ENCODE results near the gene NXN. TPM values are rescaled to one million over a fixed set of nuclear protein-coding genes. Genes with fewer than 3 reads are reported as not detected.

NXN gene
- total RNA-seq, 1 experiment from 2014 or later = not detected

- no peaks in the 10 kb centered on the region for H3K9me2 ChIP-seq (replicated peaks; ENCODE audit: insufficient read depth, low read length)
- no peak overlapping the region for H2AFZ ChIP-seq (ENCODE audit: low read length)
- H4K20me1 ChIP-seq (ENCODE audit: insufficient read depth, low read depth, low read length) = no peaks in the 10 kb centered on the region
- no peaks in the 10 kb centered on the region for H3K9me3 ChIP-seq (ENCODE audit: low read length)
- no peak overlapping the region for H3K4me3 ChIP-seq (ENCODE audit: low read length)
- no peak overlapping the region for H3K4me2 ChIP-seq (ENCODE audit: low read depth, low read length, poor library complexity, severe bottlenecking)
- no peak for DNase-seq
- no peaks in the 10 kb centered on the region for H3K36me3 ChIP-seq (ENCODE audit: insufficient read depth, low read length)
- H3K27ac ChIP-seq (ENCODE audit: low read length) = no peak overlapping the region
- H3K27me3 ChIP-seq (ENCODE audit: low read length) = no peaks in the 10 kb centered on the region
- no peak overlapping the region for H3K9ac ChIP-seq (ENCODE audit: low read length)
- H3K79me2 ChIP-seq (ENCODE audit: low read length) = no peaks in the 10 kb centered on the region
- H3K4me1 ChIP-seq (ENCODE audit: low read length) = no peaks in the 10 kb centered on the region
These were observed 154.4 kb downstream of the NXN start for GRCh38 chr17:825216-825615.

GRCh38 chr17:824378-824777, 155.2 kb downstream of the NXN start:
- no peak overlapping the region for H3K9ac ChIP-seq (ENCODE audit: low read length)
- DNase-seq = no peak
- H3K4me3 ChIP-seq (ENCODE audit: low read length) = no peak overlapping the region
- H3K9me3 ChIP-seq (ENCODE audit: low read length) = no peaks in the 10 kb centered on the region
- H3K79me2 ChIP-seq (ENCODE audit: low read length) = no peaks in the 10 kb centered on the region
- no peaks in the 10 kb centered on the region for H3K4me1 ChIP-seq (ENCODE audit: low read length)
- H3K4me2 ChIP-seq (ENCODE audit: low read depth, low read length, poor library complexity, severe bottlenecking) = no peak overlapping the region
- H3K36me3 ChIP-seq (ENCODE audit: insufficient read depth, low read length) = no peaks in the 10 kb centered on the region
- no peaks in the 10 kb centered on the region for H3K27me3 ChIP-seq (ENCODE audit: low read length)
- no peak overlapping the region for H3K27ac ChIP-seq (ENCODE audit: low read length)
- no peaks in the 10 kb centered on the region for H4K20me1 ChIP-seq (ENCODE audit: insufficient read depth, low read depth, low read length)
- H3K9me2 ChIP-seq (replicated peaks; ENCODE audit: insufficient read depth, low read length) = no peaks in the 10 kb centered on the region
- no peak overlapping the region for H2AFZ ChIP-seq (ENCODE audit: low read length)

- Histone ChIP-seq H3K4me3 (ENCODE audit: low read length) (no peak overlapping the region), H2AFZ (ENCODE audit: low read length) (no peak overlapping the region), H3K36me3 (ENCODE audit: insufficient read depth, low read length) (no peaks in the 10 kb centered on the region), H3K9ac (ENCODE audit: low read length) (no peak overlapping the region), H4K20me1 (ENCODE audit: insufficient read depth, low read depth, low read length) (no peaks in the 10 kb centered on the region), H3K79me2 (ENCODE audit: low read length) (no peaks in the 10 kb centered on the region), H3K4me2 (ENCODE audit: low read depth, low read length, poor library complexity, severe bottlenecking) (no peak overlapping the region), H3K27ac (ENCODE audit: low read length) (no peak overlapping the region), H3K27me3 (ENCODE audit: low read length) (no peaks in the 10 kb centered on the region), H3K9me3 (ENCODE audit: low read length) (no peaks in the 10 kb centered on the region), H3K4me1 (ENCODE audit: low read length) (no peaks in the 10 kb centered on the region), H3K9me2 (replicated peaks; ENCODE audit: insufficient read depth, low read length) (no peaks in the 10 kb centered on the region)
- no peak for DNase-seq
These were observed 156.1 kb downstream of the NXN start for GRCh38 chr17:823501-823902.

GRCh38 chr17:819251-819650, 160.3 kb downstream of the NXN start:
- H3K27ac ChIP-seq (ENCODE audit: low read length) = no peak overlapping the region
- DNase-seq = no peak

GRCh38 chr17:814371-814770, 165.2 kb downstream of the NXN start:
- DNase-seq = no peak
- Histone ChIP-seq H3K9me2 (replicated peaks; ENCODE audit: insufficient read depth, low read length) (no peaks in the 10 kb centered on the region), H3K79me2 (ENCODE audit: low read length) (no peaks in the 10 kb centered on the region), H3K27me3 (ENCODE audit: low read length) (no peaks in the 10 kb centered on the region), H3K27ac (ENCODE audit: low read length) (no peak overlapping the region), H3K4me2 (ENCODE audit: low read depth, low read length, poor library complexity, severe bottlenecking) (no peak overlapping the region), H3K9ac (ENCODE audit: low read length) (no peak overlapping the region), H4K20me1 (ENCODE audit: insufficient read depth, low read depth, low read length) (no peaks in the 10 kb centered on the region), H3K9me3 (ENCODE audit: low read length) (no peaks in the 10 kb centered on the region), H3K4me1 (ENCODE audit: low read length) (no peaks in the 10 kb centered on the region), H3K36me3 (ENCODE audit: insufficient read depth, low read length) (no peaks in the 10 kb centered on the region), H2AFZ (ENCODE audit: low read length) (no peak overlapping the region), H3K4me3 (ENCODE audit: low read length) (no peak overlapping the region)

More at GRCh38 chr17:819251-819650, 160.3 kb downstream of the NXN start:
- no peaks in the 10 kb centered on the region for H3K4me1 ChIP-seq (ENCODE audit: low read length)
- H3K9ac ChIP-seq (ENCODE audit: low read length) = no peak overlapping the region
- no peak overlapping the region for H2AFZ ChIP-seq (ENCODE audit: low read length)
- no peaks in the 10 kb centered on the region for H3K36me3 ChIP-seq (ENCODE audit: insufficient read depth, low read length)
- H3K79me2 ChIP-seq (ENCODE audit: low read length) = no peaks in the 10 kb centered on the region
- H4K20me1 ChIP-seq (ENCODE audit: insufficient read depth, low read depth, low read length) = no peaks in the 10 kb centered on the region
- no peak overlapping the region for H3K4me3 ChIP-seq (ENCODE audit: low read length)
- no peaks in the 10 kb centered on the region for H3K9me2 ChIP-seq (replicated peaks; ENCODE audit: insufficient read depth, low read length)
- no peak overlapping the region for H3K4me2 ChIP-seq (ENCODE audit: low read depth, low read length, poor library complexity, severe bottlenecking)
- H3K27me3 ChIP-seq (ENCODE audit: low read length) = no peaks in the 10 kb centered on the region
- H3K9me3 ChIP-seq (ENCODE audit: low read length) = no peaks in the 10 kb centered on the region

- no peaks in the 10 kb centered on the region for H3K36me3 ChIP-seq (ENCODE audit: insufficient read depth, low read length)
- no peak overlapping the region for H3K4me2 ChIP-seq (ENCODE audit: low read depth, low read length, poor library complexity, severe bottlenecking)
- H3K4me1 ChIP-seq (ENCODE audit: low read length) = no peaks in the 10 kb centered on the region
- H3K79me2 ChIP-seq (ENCODE audit: low read length) = no peaks in the 10 kb centered on the region
- H2AFZ ChIP-seq (ENCODE audit: low read length) = no peak overlapping the region
- DNase-seq = no peak
- no peak overlapping the region for H3K27ac ChIP-seq (ENCODE audit: low read length)
- H3K4me3 ChIP-seq (ENCODE audit: low read length) = no peak overlapping the region
- H3K9me2 ChIP-seq (replicated peaks; ENCODE audit: insufficient read depth, low read length) = no peaks in the 10 kb centered on the region
- no peak overlapping the region for H3K9ac ChIP-seq (ENCODE audit: low read length)
- H4K20me1 ChIP-seq (ENCODE audit: insufficient read depth, low read depth, low read length) = no peaks in the 10 kb centered on the region
- H3K27me3 ChIP-seq (ENCODE audit: low read length) = no peaks in the 10 kb centered on the region
- no peaks in the 10 kb centered on the region for H3K9me3 ChIP-seq (ENCODE audit: low read length)
These were observed 166.9 kb downstream of the NXN start for GRCh38 chr17:812638-813204.

GRCh38 chr17:811051-811784, 168.4 kb downstream of the NXN start:
- Histone ChIP-seq H2AFZ (ENCODE audit: low read length) (no peak overlapping the region), H3K9me2 (replicated peaks; ENCODE audit: insufficient read depth, low read length) (no peaks in the 10 kb centered on the region), H3K36me3 (ENCODE audit: insufficient read depth, low read length) (no peaks in the 10 kb centered on the region), H4K20me1 (ENCODE audit: insufficient read depth, low read depth, low read length) (no peaks in the 10 kb centered on the region), H3K4me3 (ENCODE audit: low read length) (no peak overlapping the region), H3K9me3 (ENCODE audit: low read length) (no peaks in the 10 kb centered on the region), H3K4me2 (ENCODE audit: low read depth, low read length, poor library complexity, severe bottlenecking) (no peak overlapping the region), H3K9ac (ENCODE audit: low read length) (no peak overlapping the region), H3K4me1 (ENCODE audit: low read length) (no peaks in the 10 kb centered on the region), H3K79me2 (ENCODE audit: low read length) (no peaks in the 10 kb centered on the region), H3K27ac (ENCODE audit: low read length) (no peak overlapping the region), H3K27me3 (ENCODE audit: low read length) (no peaks in the 10 kb centered on the region)
- no peak for DNase-seq

- H3K9me2 ChIP-seq (replicated peaks; ENCODE audit: insufficient read depth, low read length) = no peaks in the 10 kb centered on the region
- no peak overlapping the region for H3K4me2 ChIP-seq (ENCODE audit: low read depth, low read length, poor library complexity, severe bottlenecking)
- no peak overlapping the region for H3K9ac ChIP-seq (ENCODE audit: low read length)
- DNase-seq = no peak
- no peak overlapping the region for H3K4me3 ChIP-seq (ENCODE audit: low read length)
- no peaks in the 10 kb centered on the region for H3K4me1 ChIP-seq (ENCODE audit: low read length)
- no peaks in the 10 kb centered on the region for H4K20me1 ChIP-seq (ENCODE audit: insufficient read depth, low read depth, low read length)
- no peak overlapping the region for H3K27ac ChIP-seq (ENCODE audit: low read length)
- no peak overlapping the region for H2AFZ ChIP-seq (ENCODE audit: low read length)
- no peaks in the 10 kb centered on the region for H3K27me3 ChIP-seq (ENCODE audit: low read length)
- no peaks in the 10 kb centered on the region for H3K79me2 ChIP-seq (ENCODE audit: low read length)
- H3K36me3 ChIP-seq (ENCODE audit: insufficient read depth, low read length) = no peaks in the 10 kb centered on the region
- H3K9me3 ChIP-seq (ENCODE audit: low read length) = no peaks in the 10 kb centered on the region
These were observed 171.9 kb downstream of the NXN start for GRCh38 chr17:807523-808294.
